Astrocyte of the spinal cord (primary cell): Measurements from ENCODE around the gene FAXDC2.
A peak's percentile ranks its signal among the peaks of the same experiment; 100 is the strongest.

ENCODE experiments used
- DNase-seq: peaks from one replicate; pipeline ENCODE4 v3.0.0; 2011; ENCODE audit warnings: low read depth, low spot score
- H3K4me3 ChIP-seq: 2 replicates; pipeline ENCODE4 v1.5.1; 2011; ENCODE audit warnings: low read depth, mild to moderate bottlenecking, low read length, moderate library complexity
- in situ Hi-C: cut with HindIII; loops from 2 replicates; pipeline ENCODE4 v1.10.0; 2017; ENCODE audit warnings: low sequenced_read_pairs
- TF ChIP-seq, protein P1 (sequence below): IDR thresholded peaks from 2 replicates; pipeline ENCODE4 v1.5.1; 2012; ENCODE audit warnings: low read depth, mild to moderate bottlenecking, low read length, inconsistent platforms

FAXDC2 gene

DNA sequence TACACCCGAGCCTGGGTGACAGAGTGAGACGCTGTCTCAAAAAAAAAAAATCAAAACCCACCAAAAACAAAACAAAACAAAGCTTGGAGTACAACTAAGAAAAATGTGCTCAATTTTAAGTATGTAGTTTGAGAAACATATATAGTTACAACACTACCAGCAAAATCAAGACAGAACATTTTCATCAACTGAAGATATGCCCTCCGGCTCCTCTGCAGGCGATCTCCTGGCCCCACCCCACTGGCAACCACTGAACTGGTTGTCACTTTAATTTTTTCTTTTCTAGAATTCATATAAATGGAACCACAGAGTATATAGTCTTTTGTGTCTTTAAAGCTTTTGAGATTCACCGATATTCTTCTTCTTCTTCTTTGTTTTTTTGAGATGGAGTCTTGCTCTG is 43.0 kb upstream of the FAXDC2 start:
- TF ChIP-seq, protein P1, sequence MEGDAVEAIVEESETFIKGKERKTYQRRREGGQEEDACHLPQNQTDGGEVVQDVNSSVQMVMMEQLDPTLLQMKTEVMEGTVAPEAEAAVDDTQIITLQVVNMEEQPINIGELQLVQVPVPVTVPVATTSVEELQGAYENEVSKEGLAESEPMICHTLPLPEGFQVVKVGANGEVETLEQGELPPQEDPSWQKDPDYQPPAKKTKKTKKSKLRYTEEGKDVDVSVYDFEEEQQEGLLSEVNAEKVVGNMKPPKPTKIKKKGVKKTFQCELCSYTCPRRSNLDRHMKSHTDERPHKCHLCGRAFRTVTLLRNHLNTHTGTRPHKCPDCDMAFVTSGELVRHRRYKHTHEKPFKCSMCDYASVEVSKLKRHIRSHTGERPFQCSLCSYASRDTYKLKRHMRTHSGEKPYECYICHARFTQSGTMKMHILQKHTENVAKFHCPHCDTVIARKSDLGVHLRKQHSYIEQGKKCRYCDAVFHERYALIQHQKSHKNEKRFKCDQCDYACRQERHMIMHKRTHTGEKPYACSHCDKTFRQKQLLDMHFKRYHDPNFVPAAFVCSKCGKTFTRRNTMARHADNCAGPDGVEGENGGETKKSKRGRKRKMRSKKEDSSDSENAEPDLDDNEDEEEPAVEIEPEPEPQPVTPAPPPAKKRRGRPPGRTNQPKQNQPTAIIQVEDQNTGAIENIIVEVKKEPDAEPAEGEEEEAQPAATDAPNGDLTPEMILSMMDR, result no peak
- H3K4me3 ChIP-seq, result no peak overlapping the region
- in situ Hi-C loops, result no loop called here
- DNase-seq, result no peak

DNA sequence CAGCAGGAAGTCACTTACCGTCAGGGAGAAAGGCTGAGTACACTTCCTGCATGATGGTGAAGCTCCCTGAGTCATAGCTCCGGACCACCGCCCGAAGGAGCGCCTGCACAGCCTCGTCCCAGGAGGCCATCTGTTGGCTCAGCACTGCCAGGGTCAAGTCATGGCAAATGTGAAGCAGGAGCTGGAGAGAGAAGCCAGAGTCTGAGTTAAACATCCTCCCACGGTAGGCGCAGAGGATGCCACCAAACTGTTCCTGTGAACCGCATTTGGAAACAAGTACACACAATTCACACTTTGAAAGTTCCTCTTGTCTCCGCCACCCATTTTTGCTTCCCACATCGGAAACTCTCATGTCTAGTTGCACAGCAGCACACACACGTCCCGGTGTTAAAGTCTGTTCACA is 42.0 kb upstream of the FAXDC2 start:
- in situ Hi-C loops, result no loop called here
- no peak for DNase-seq
- H3K4me3 ChIP-seq, result no peak overlapping the region
- TF ChIP-seq, protein P1, result no peak

DNA sequence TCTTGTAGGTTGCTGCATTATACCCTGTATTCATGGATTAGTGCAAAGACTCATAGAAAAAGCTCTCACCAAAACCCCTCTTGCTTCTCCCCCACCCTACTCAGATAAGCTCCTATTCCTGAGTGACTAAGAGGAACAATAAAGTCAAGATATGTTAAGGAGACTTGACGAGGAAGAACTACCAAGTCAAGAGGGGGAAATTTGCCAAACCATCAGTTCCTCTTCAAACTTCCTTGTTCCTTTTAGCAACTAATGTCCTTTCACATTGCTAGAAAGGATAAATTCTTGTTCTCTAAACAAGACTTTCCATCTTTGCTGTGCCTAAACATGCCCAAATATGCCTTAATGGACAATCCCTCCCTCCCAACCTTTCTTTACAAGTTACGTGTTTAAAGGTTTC is 35.0 kb upstream of the FAXDC2 start:
- TF ChIP-seq, protein P1, result no peak
- DNase-seq, result no peak
- H3K4me3 ChIP-seq, result no peak overlapping the region
- in situ Hi-C loops, result no loop called here

DNA sequence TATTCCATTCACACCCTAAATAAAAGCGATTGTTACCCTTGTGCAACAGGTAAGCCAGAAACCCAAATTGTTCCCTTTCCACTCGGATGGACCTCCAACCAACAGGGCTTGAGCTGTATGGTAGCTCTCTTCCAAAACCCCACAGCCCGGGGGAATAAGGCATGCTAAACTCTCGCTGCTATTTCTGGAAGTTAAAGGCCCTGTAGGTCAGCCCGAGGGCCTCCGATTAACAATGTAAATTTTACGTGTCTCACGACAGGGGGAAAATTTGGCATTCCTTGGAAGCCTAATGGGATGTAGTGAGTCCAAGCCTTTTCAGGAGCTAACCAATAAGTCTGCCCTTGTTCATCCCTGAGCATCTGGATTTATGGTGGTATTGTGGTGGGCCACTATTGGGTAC is 34.0 kb upstream of the FAXDC2 start:
- no peak overlapping the region for H3K4me3 ChIP-seq
- TF ChIP-seq, protein P1, result no peak
- in situ Hi-C loops, result no loop called here
- no peak for DNase-seq

DNA sequence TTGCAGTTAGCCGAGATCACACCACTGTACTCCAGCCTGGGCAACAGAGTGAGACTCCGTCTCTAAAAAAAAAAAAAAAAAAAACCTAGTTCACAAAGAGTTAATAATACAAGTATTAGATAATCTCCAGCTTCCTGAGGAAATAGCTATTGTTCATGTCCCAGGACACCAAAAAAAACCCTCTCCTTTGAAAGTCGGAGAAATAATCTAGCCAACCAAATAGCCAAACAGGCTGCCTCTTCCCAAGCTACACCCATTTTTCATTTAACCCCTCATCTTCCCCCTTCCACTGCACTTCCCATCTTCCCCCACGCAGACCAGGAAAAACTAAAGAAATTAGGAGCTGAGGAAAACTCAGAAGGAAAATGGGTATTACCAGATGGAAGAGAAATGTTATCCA is 31.6 kb upstream of the FAXDC2 start:
- DNase-seq, result no peak
- in situ Hi-C loops, result no loop called here
- no peak overlapping the region for H3K4me3 ChIP-seq
- TF ChIP-seq, protein P1, result no peak

DNA sequence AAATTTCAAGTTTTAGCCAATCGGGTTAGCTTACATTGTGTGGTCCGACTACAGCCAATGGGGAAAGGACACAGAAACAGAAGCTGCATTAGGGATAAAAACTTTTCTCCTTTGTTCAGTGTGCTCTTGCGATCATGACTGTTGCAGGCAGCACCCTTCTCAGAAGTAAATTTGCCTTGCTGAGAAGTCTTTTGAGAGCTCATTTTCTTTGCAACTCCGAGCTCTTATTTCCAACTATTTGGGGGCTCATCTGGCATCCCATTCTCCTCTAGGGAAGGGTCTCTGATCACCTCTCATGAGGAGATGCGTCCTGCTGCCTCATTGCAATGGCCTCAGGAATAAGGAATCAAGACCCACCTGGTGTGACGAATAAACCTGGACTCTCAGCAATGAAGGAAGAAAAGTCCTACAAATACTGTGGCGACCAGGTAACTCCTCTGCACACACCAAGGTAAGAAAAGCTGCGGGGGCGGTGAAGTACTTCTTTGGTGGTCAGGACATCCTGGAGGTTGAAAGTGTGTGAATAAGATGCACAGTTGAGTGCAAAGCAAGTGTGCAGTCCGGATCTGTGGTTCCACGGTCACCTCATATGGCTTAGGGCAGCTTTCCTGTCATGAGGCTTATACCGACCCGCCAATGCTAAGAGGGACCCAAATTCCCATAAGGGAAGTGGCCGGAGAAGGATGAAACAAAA is 28.4 kb upstream of the FAXDC2 start:
- TF ChIP-seq, protein P1, result no peak
- DNase-seq, result peak; percentile 37
- no peak overlapping the region for H3K4me3 ChIP-seq
- in situ Hi-C loops, result no loop called here
